Ascending aorta (tissue), 2 donors: ENCODE results near the gene BIRC2. TPM values are rescaled to one million over a fixed set of nuclear protein-coding genes. Genes with fewer than 3 reads are reported as not detected.

Source experiments
- DNase-seq, 2 donors: peaks; one replicate each; pipeline ENCODE4 v3.0.0-alpha.2; 2019; ENCODE audit warnings: low spot score in 2 of 2
- H3K27ac ChIP-seq, 2 donors: fragments of 200-600 bp; sonication (generic); one replicate each; pipeline ENCODE4 v1.5.1; 2016 to 2017; ENCODE audit warnings: mild to moderate bottlenecking in 1 of 2
- H3K27me3 ChIP-seq: fragments of 200-600 bp; sonication (generic); one replicate; pipeline ENCODE4 v1.5.1; 2017
- H3K36me3 ChIP-seq, 2 donors: fragments of 200-600 bp; sonication (generic); one replicate each; pipeline ENCODE4 v1.5.1; 2016
- H3K4me1 ChIP-seq, 2 donors: fragments of 200-600 bp; sonication (generic); one replicate each; pipeline ENCODE4 v1.5.1; 2016 to 2017; ENCODE audit warnings: mild to moderate bottlenecking in 1 of 2
- H3K4me3 ChIP-seq, 2 donors: fragments of 200-600 bp; sonication (generic); one replicate each; pipeline ENCODE4 v1.5.1; 2016 to 2017; ENCODE audit warnings: mild to moderate bottlenecking in 1 of 2
- H3K9me3 ChIP-seq, 2 donors: fragments of 200-600 bp; sonication (generic); one replicate each; pipeline ENCODE4 v1.5.1; 2016
- CTCF ChIP-seq, 3 experiments: fragments of 200-600 bp in 2 of 3; fragments of 450-650 bp in 1 of 3; sonication (generic) in 2 of 3; IDR thresholded peaks; one replicate each; pipeline ENCODE4 v1.5.1; 2016 to 2019; ENCODE audit warnings: antibody characterized with exemption in 3 of 3, mild to moderate bottlenecking in 1 of 3, moderate library complexity in 1 of 3
- intact Hi-C: fragments of 100-400 bp; cut with DNase I; formaldehyde crosslinking; loops from one replicate; pipeline ENCODE4 v1.15.1; 2023
- total RNA-seq: library from RNA; depleted of rRNA; stranded (reverse); fragments of >200 nt; gene quantifications from one replicate; pipeline ENCODE4 v1.1.0, GENCODE V29; 2016

BIRC2 gene
- total RNA-seq, 1 donor from 2014 or later, result 27.7 TPM

- Histone ChIP-seq H3K27ac (no peak overlapping the region), H3K4me3 (no peak overlapping the region), H3K36me3 (peaks cover 15 to 59% of the 10 kb centered on the region in 2 donors), H3K9me3 (no peaks in the 10 kb centered on the region), H3K4me1 (no peaks in the 10 kb centered on the region), H3K27me3 (no peaks in the 10 kb centered on the region)
- DNase-seq, result no peak
- TF ChIP-seq CTCF (IDR thresholded peaks at IDR 0.05), result no peak
- intact Hi-C loops, result no loop called here
These were observed 48.8 kb downstream of the BIRC2 start for GRCh38 chr11:102395720-102396393.

- DNase-seq, result no peak
- H3K27ac ChIP-seq, result no peak overlapping the region
- H3K36me3 ChIP-seq, result peaks cover 25 to 60% of the 10 kb centered on the region in 2 donors
- intact Hi-C loops, result no loop called here
- no peaks in the 10 kb centered on the region for H3K27me3 ChIP-seq
- no peak for TF ChIP-seq CTCF (IDR thresholded peaks at IDR 0.05)
- no peaks in the 10 kb centered on the region for H3K4me1 ChIP-seq
- H3K4me3 ChIP-seq, result no peak overlapping the region
- no peaks in the 10 kb centered on the region for H3K9me3 ChIP-seq
These were observed 49.9 kb downstream of the BIRC2 start for GRCh38 chr11:102396708-102397563.

- no peak overlapping the region for H3K27ac ChIP-seq
- intact Hi-C loops, result no loop called here
- H3K9me3 ChIP-seq, result no peaks in the 10 kb centered on the region
- H3K36me3 ChIP-seq, result peaks cover 25 to 56% of the 10 kb centered on the region in 2 donors
- H3K4me3 ChIP-seq, result no peak overlapping the region
- TF ChIP-seq CTCF (IDR thresholded peaks at IDR 0.05), result no peak
- no peaks in the 10 kb centered on the region for H3K4me1 ChIP-seq
- no peaks in the 10 kb centered on the region for H3K27me3 ChIP-seq
- no peak for DNase-seq
These were observed 51.3 kb downstream of the BIRC2 start for GRCh38 chr11:102398297-102398696.

- Histone ChIP-seq H3K27ac (no peak overlapping the region), H3K9me3 (no peaks in the 10 kb centered on the region), H3K27me3 (no peaks in the 10 kb centered on the region), H3K4me3 (no peak overlapping the region), H3K4me1 (no peaks in the 10 kb centered on the region), H3K36me3 (peaks cover 20 to 49% of the 10 kb centered on the region in 2 donors)
- intact Hi-C loops, result no loop called here
- no peak for TF ChIP-seq CTCF (IDR thresholded peaks at IDR 0.05)
- no peak for DNase-seq
These were observed 52.2 kb downstream of the BIRC2 start for GRCh38 chr11:102399189-102399588.

GRCh38 chr11:102400603-102401002 is 53.6 kb downstream of the BIRC2 start:
- no peak for DNase-seq
- no peaks in the 10 kb centered on the region for H3K4me1 ChIP-seq
- H3K27me3 ChIP-seq, result no peaks in the 10 kb centered on the region
- H3K4me3 ChIP-seq, result no peak overlapping the region
- H3K36me3 ChIP-seq, result peaks cover 16 to 45% of the 10 kb centered on the region in 2 donors
- intact Hi-C loops, result no loop called here
- no peaks in the 10 kb centered on the region for H3K9me3 ChIP-seq
- no peak overlapping the region for H3K27ac ChIP-seq
- TF ChIP-seq CTCF (IDR thresholded peaks at IDR 0.05), result no peak
